H1 (cell line): ENCODE results near the gene ASXL2. TPM values are rescaled to one million over a fixed set of nuclear protein-coding genes. Genes with fewer than 3 reads are reported as not detected.

Experiments used
- CTCF ChIA-PET: fragments of 300-600 bp; sonication (Branson Sonifier 250); formaldehyde crosslinking; loops from one replicate; lab custom pipeline; 2021; ENCODE audit not compliant: partially characterized antibody; lab: Charles Lee
- POLR2A ChIA-PET: fragments of 300-600 bp; sonication (Branson Sonifier 250); formaldehyde crosslinking; loops from one replicate; lab custom pipeline; 2021; ENCODE audit warnings: inconsistent platforms; ENCODE audit not compliant: partially characterized antibody; lab: Charles Lee
- DNase-seq, 2 experiments: peaks; one replicate each; pipeline versions ENCODE4 v3.0.0 to v3.0.0-alpha.2; 2010 to 2022; ENCODE audit warnings: low spot score in 2 of 2, low read depth in 1 of 2, mixed read lengths in 1 of 2
- FAIRE-seq: peaks from 2 replicates; lab custom pipeline; 2011; peaks lifted over from hg19 to GRCh38; lab: Jason Lieb, UNC
- H2AFZ ChIP-seq: 2 replicates; pipeline ENCODE4 v1.8.1; 2012; ENCODE audit warnings: low read length, inconsistent platforms
- H2AK5ac ChIP-seq: 2 replicates; pipeline ENCODE4 v1.6.1; 2013; ENCODE audit warnings: low read depth, low read length
- H2BK120ac ChIP-seq: replicated peaks from 2 replicates; pipeline ENCODE3; 2013; ENCODE audit warnings: low read depth, low read length, inconsistent platforms
- H2BK12ac ChIP-seq: 2 replicates; pipeline ENCODE4 v1.6.1; 2013; ENCODE audit warnings: low read depth, low read length
- H2BK15ac ChIP-seq: 2 replicates; pipeline ENCODE4 v1.6.1; 2013; ENCODE audit warnings: low read length
- H2BK20ac ChIP-seq: 2 replicates; pipeline ENCODE4 v1.6.1; 2013; ENCODE audit warnings: low read length
- H2BK5ac ChIP-seq: 2 replicates; pipeline ENCODE4 v1.6.1; 2013; ENCODE audit warnings: low read depth, low read length
- H3K14ac ChIP-seq: 2 replicates; pipeline ENCODE4 v1.6.1; 2013; ENCODE audit warnings: inconsistent platforms; ENCODE audit not compliant: insufficient read length
- H3K18ac ChIP-seq: 2 replicates; pipeline ENCODE4 v1.6.1; 2013; ENCODE audit warnings: low read length; ENCODE audit errors: extremely low read depth
- H3K23ac ChIP-seq: 2 replicates; pipeline ENCODE4 v1.6.1; 2013; ENCODE audit warnings: inconsistent platforms; ENCODE audit not compliant: insufficient read length
- H3K23me2 ChIP-seq: 2 replicates; pipeline ENCODE4 v1.6.1; 2013; ENCODE audit warnings: low read depth, low read length
- H3K27ac ChIP-seq: 2 replicates; pipeline ENCODE4 v1.6.1; 2011; ENCODE audit warnings: low read depth, low read length, inconsistent platforms
- H3K27me3 ChIP-seq, 4 experiments: replicated peaks in 1 of 4; 1 replicate in 1 of 4; 2 replicates in 3 of 4; pipeline versions ENCODE4 v1.6.1 to v1.8.1; 2011 to 2013; ENCODE audit warnings: low read length in 3 of 4, mild to moderate bottlenecking in 3 of 4, inconsistent platforms in 2 of 4, mixed read lengths in 2 of 4, moderate library complexity in 1 of 4; ENCODE audit not compliant: control insufficient read depth in 3 of 4, insufficient read depth in 3 of 4; ENCODE audit errors: extremely low read depth in 1 of 4
- H3K36me3 ChIP-seq, 4 experiments: 2 replicates each; pipeline versions ENCODE4 v1.6.1 to v1.8.1; 2011 to 2013; ENCODE audit warnings: mild to moderate bottlenecking in 4 of 4, low read length in 3 of 4, moderate library complexity in 2 of 4, control low read depth in 1 of 4, inconsistent platforms in 1 of 4; ENCODE audit not compliant: insufficient read depth in 4 of 4, control insufficient read depth in 2 of 4
- H3K4ac ChIP-seq: replicated peaks from 2 replicates; pipeline ENCODE3; 2013; ENCODE audit warnings: low read length, low read depth, mixed read lengths, inconsistent platforms; ENCODE audit not compliant: insufficient read length
- H3K4me1 ChIP-seq, 4 experiments: replicated peaks in 1 of 4; 1 replicate in 1 of 4; 2 replicates in 3 of 4; pipeline versions ENCODE4 v1.6.1 to v1.8.1; 2011 to 2013; ENCODE audit warnings: low read length in 3 of 4, inconsistent platforms in 2 of 4, mixed read lengths in 1 of 4; ENCODE audit not compliant: insufficient read depth in 4 of 4, control insufficient read depth in 3 of 4
- H3K4me2 ChIP-seq, 2 experiments: 2 replicates each; pipeline versions ENCODE4 v1.6.1 to v1.8.1; 2011 to 2013; ENCODE audit warnings: low read depth in 2 of 2, low read length in 2 of 2, control low read depth in 1 of 2, inconsistent platforms in 1 of 2, mild to moderate bottlenecking in 1 of 2; ENCODE audit not compliant: insufficient read depth in 1 of 2
- H3K4me3 ChIP-seq, 4 experiments: fragments of 200-600, 300-600 bp in 1 of 4; sonication (generic), shearing (Covaris generic), sonication (Bioruptor Twin) in 1 of 4; 2 replicates each; pipeline versions ENCODE4 v1.5.1 to v1.8.1; 2011 to 2016; ENCODE audit warnings: low read length in 4 of 4, low read depth in 3 of 4, control low read depth in 2 of 4, inconsistent platforms in 2 of 4, mild to moderate bottlenecking in 2 of 4, mixed read lengths in 1 of 4, moderate library complexity in 1 of 4; ENCODE audit not compliant: insufficient read depth in 2 of 4; ENCODE audit errors: extremely low read depth in 1 of 4
- H3K56ac ChIP-seq: replicated peaks from 2 replicates; pipeline ENCODE3; 2013; ENCODE audit warnings: low read depth, mild to moderate bottlenecking, mixed read lengths, low read length, inconsistent platforms; ENCODE audit not compliant: insufficient read length
- H3K79me1 ChIP-seq: 2 replicates; pipeline ENCODE4 v1.6.1; 2013; ENCODE audit warnings: low read depth, low read length, control low read depth
- H3K79me2 ChIP-seq, 2 experiments: 2 replicates each; pipeline versions ENCODE4 v1.6.1 to v1.8.1; 2012 to 2013; ENCODE audit warnings: low read length in 2 of 2, mild to moderate bottlenecking in 2 of 2, inconsistent platforms in 1 of 2; ENCODE audit not compliant: insufficient read depth in 2 of 2, control insufficient read depth in 1 of 2
- H3K9ac ChIP-seq, 4 experiments: replicated peaks in 1 of 4; 1 replicate in 1 of 4; 2 replicates in 3 of 4; pipeline versions ENCODE4 v1.6.1 to v1.8.1; 2011 to 2013; ENCODE audit warnings: low read depth in 3 of 4, low read length in 3 of 4, control low read depth in 2 of 4, mild to moderate bottlenecking in 2 of 4, moderate library complexity in 2 of 4, inconsistent platforms in 1 of 4; ENCODE audit errors: extremely low read depth in 1 of 4
- H3K9me3 ChIP-seq, 2 experiments: 2 replicates each; pipeline versions ENCODE4 v1.6.1 to v1.8.1; 2012 to 2013; ENCODE audit warnings: mild to moderate bottlenecking in 2 of 2, moderate library complexity in 2 of 2, control low read depth in 1 of 2, inconsistent platforms in 1 of 2, low read depth in 1 of 2, low read length in 1 of 2, mixed read lengths in 1 of 2; ENCODE audit not compliant: insufficient read depth in 2 of 2
- H4K20me1 ChIP-seq, 2 experiments: replicated peaks in 1 of 2; 2 replicates each; pipeline versions ENCODE3 to v1.8.1; 2011 to 2013; ENCODE audit warnings: inconsistent platforms in 2 of 2, low read length in 2 of 2, mild to moderate bottlenecking in 1 of 2; ENCODE audit not compliant: insufficient read depth in 2 of 2, control insufficient read depth in 1 of 2
- H4K5ac ChIP-seq: 2 replicates; pipeline ENCODE4 v1.6.1; 2013; ENCODE audit warnings: low read length, low read depth, mixed read lengths, inconsistent platforms; ENCODE audit not compliant: insufficient read length
- H4K8ac ChIP-seq: 2 replicates; pipeline ENCODE4 v1.8.0; 2013; ENCODE audit warnings: mild to moderate bottlenecking, moderate library complexity, low read length, inconsistent platforms; ENCODE audit not compliant: insufficient read depth; ENCODE audit errors: extremely low read depth
- H4K91ac ChIP-seq: replicated peaks from 2 replicates; pipeline ENCODE3; 2013; ENCODE audit warnings: low read length, mixed read lengths, inconsistent platforms; ENCODE audit not compliant: insufficient read length
- HDAC6 ChIP-seq: IDR thresholded peaks from one replicate; pipeline ENCODE4 v1.7.1; 2012; ENCODE audit warnings: low read depth, mild to moderate bottlenecking, inconsistent platforms, low read length, moderate library complexity
- RBBP5 ChIP-seq: IDR thresholded peaks from 2 replicates; pipeline ENCODE4 v1.7.1; 2012; ENCODE audit warnings: low read depth, mild to moderate bottlenecking, inconsistent platforms, low read length, moderate library complexity, borderline replicate concordance
- SP2 ChIP-seq: IDR thresholded peaks from 2 replicates; pipeline ENCODE4 v1.6.1; 2012; ENCODE audit warnings: mild to moderate bottlenecking, low read length, inconsistent platforms
- SUZ12 ChIP-seq: fragments of 200-600 bp; sonication (generic); IDR thresholded peaks from 2 replicates; pipeline ENCODE4 v1.6.1; 2012; ENCODE audit warnings: mild to moderate bottlenecking, inconsistent platforms, low read length, moderate library complexity, mixed read lengths
- polyA plus RNA-seq, 7 experiments: library from polyadenylated mRNA; depleted of rRNA in 3 of 7; stranded (reverse) in 5 of 7; unstranded in 2 of 7; fragments of >200 nt in 5 of 7; fragments of 200-250 nt in 2 of 7; gene quantifications; 1 replicate in 5 of 7; 2 replicates in 1 of 7; 4 replicates in 1 of 7; pipeline versions ENCODE4 v1.2.1 to v1.2.3, GENCODE V29; 2011 to 2013; ENCODE audit warnings: missing spikeins in 2 of 7, mixed read lengths in 2 of 7
- total RNA-seq: library from RNA; stranded (reverse); fragmentation: NEBNext Ultra II Directional; extraction: Animal tissue kit (Norgen Biotek cat#: 25700); gene quantifications from 2 replicates; pipeline ENCODE4 v1.2.1, GENCODE V29; 2021

ASXL2 gene
- total and polyA plus RNA-seq, 2 of the 8 experiments (the other 6 are each of a cell fraction or from before 2014, with no cell fraction given) = 7.2 to 41.3 TPM

DNA sequence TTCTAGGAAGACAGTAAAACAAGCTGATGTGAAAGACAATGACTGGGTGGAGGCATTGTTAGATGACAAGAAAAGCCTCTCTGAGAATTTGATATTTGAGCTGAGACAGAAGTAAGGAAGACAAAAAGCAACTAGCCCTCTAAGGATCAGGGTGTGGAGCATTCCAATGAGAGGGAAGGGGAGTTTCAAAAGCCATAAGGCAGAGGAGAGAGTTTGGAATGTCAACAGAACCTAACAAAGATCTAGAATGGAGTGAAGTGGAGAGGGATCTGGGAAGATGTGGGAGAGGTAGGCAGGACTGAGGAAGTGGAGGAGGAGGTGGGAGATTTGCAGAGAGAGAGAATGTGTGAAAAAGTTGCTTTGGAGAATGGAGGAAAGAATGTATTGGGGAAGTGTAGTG is 17.3 kb upstream of the ASXL2 start:
- CTCF ChIA-PET = interaction anchor here (0.7 to 2.0 kb wide), 5 partner anchors 10 to 586 kb away, joined by 3 to 5 read pairs (median 3); no protein-coding TSS in a partner anchor
- POLR2A ChIA-PET = interaction anchor here (0.6 to 2.5 kb wide), 3 partner anchors 17 to 138 kb away, joined by 3 to 14 read pairs (median 3); partner anchors contain the start of genes ASXL2 and RAB10
- FAIRE-seq = no peak

More for the DNA sequence above, 17.3 kb upstream of the ASXL2 start:
- H3K4me1 ChIP-seq = peaks cover 0 to 2% (median under 1%) of the 10 kb centered on the region in 4 experiments; a peak in 2 of 7 replicates
- H3K27me3 ChIP-seq = no peaks in the 10 kb centered on the region
- no peaks in the 10 kb centered on the region; the same call in 1 of the 2 replicates for H3K23me2 ChIP-seq
- H4K8ac ChIP-seq = no peak overlapping the region
- no peak overlapping the region for H3K27ac ChIP-seq
- no peak overlapping the region; a peak in 1 of 4 replicates for H3K4me2 ChIP-seq
- H2BK12ac ChIP-seq = no peak overlapping the region
- no peak overlapping the region for H3K56ac ChIP-seq
- no peaks in the 10 kb centered on the region for H3K9me3 ChIP-seq
- no peak overlapping the region for H3K4ac ChIP-seq
- H4K20me1 ChIP-seq = no peaks in the 10 kb centered on the region
- TF ChIP-seq SP2 (no peak), RBBP5 (no peak), HDAC6 (no peak), SUZ12 (no peak)
- no peak overlapping the region for H2BK120ac ChIP-seq
- H2BK20ac ChIP-seq = no peak overlapping the region
- H2BK5ac ChIP-seq = no peak overlapping the region
- no peak overlapping the region for H3K4me3 ChIP-seq
- no peak overlapping the region for H3K18ac ChIP-seq
- H3K23ac ChIP-seq = no peak overlapping the region
- H2AFZ ChIP-seq = peak overlapping the region; percentile 80
- H3K79me2 ChIP-seq = no peaks in the 10 kb centered on the region
- no peak overlapping the region for H3K9ac ChIP-seq
- H2BK15ac ChIP-seq = no peak overlapping the region
- H4K91ac ChIP-seq = peak overlapping the region; percentile 66
- no peak overlapping the region for H4K5ac ChIP-seq
- H3K79me1 ChIP-seq = no peaks in the 10 kb centered on the region
- H2AK5ac ChIP-seq = no peak overlapping the region
- no peak overlapping the region for H3K14ac ChIP-seq
- no peak for DNase-seq
- no peaks in the 10 kb centered on the region for H3K36me3 ChIP-seq
